Gastrocnemius medialis (tissue), 4 donors: ENCODE measurements around the gene LGALS1.

Experiments
- POLR2A ChIP-seq, 2 donors: fragments of 450-650 bp; IDR thresholded peaks; one replicate each; pipeline ENCODE4 v1.6.1; 2017; ENCODE audit warnings: antibody characterized with exemption in 2 of 2, mild to moderate bottlenecking in 2 of 2, moderate library complexity in 2 of 2
- TF ChIP-seq, protein P1 (sequence below), 5 experiments: fragments of 450-650 bp in 3 of 5; fragments of 200-600 bp in 2 of 5; sonication (generic) in 2 of 5; IDR thresholded peaks in 4 of 5; conservative IDR thresholded peaks in 1 of 5; 1 replicate in 4 of 5; 2 replicates in 1 of 5; pipeline ENCODE4 v1.5.1; 2016 to 2019; ENCODE audit warnings: antibody characterized with exemption in 5 of 5, mild to moderate bottlenecking in 3 of 5, moderate library complexity in 3 of 5

DNA sequence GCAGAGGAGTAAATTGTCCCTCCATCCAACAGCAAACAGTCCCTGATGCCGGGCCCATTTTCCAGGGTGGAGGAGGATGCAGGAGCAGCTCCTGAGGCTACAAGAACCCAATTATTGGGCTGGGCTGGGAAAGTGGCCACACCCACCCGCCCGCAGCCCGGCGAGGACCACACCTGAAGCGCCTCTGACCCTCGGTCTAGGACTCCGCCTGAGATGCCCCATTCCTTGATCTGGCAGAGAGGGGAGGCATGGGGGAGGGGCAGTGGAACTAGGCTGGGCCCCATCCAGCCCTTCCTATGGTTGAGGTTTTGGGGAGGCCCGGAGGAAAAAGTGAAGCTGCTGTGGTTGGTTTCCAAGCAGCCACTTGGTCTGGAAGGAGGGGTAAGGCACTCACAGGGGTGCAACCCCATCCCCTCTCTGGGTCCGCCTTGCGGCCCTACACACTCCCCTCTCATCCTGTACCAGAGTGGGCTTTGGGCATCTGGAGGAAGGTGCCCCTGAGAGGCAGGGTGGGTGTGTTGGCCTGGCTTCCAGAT, 2.4 kb upstream of the LGALS1 start:
- TF ChIP-seq, protein P1, sequence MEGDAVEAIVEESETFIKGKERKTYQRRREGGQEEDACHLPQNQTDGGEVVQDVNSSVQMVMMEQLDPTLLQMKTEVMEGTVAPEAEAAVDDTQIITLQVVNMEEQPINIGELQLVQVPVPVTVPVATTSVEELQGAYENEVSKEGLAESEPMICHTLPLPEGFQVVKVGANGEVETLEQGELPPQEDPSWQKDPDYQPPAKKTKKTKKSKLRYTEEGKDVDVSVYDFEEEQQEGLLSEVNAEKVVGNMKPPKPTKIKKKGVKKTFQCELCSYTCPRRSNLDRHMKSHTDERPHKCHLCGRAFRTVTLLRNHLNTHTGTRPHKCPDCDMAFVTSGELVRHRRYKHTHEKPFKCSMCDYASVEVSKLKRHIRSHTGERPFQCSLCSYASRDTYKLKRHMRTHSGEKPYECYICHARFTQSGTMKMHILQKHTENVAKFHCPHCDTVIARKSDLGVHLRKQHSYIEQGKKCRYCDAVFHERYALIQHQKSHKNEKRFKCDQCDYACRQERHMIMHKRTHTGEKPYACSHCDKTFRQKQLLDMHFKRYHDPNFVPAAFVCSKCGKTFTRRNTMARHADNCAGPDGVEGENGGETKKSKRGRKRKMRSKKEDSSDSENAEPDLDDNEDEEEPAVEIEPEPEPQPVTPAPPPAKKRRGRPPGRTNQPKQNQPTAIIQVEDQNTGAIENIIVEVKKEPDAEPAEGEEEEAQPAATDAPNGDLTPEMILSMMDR (IDR thresholded peaks at IDR 0.05 in 4 of 5, conservative IDR thresholded peaks at IDR 0.05 in 1 of 5), result no peak
- no peak for TF ChIP-seq POLR2A (IDR thresholded peaks at IDR 0.05)
